HG03095 (cell line): ENCODE results near the gene AMBP.

Experiments used
- ATAC-seq: cut with Tn5 transposase; IDR thresholded peaks from one replicate; pipeline ENCODE4 v1.9.1; 2021; ENCODE audit warnings: moderate library complexity; ENCODE audit not compliant: unreplicated experiment

The AMBP gene

DNA sequence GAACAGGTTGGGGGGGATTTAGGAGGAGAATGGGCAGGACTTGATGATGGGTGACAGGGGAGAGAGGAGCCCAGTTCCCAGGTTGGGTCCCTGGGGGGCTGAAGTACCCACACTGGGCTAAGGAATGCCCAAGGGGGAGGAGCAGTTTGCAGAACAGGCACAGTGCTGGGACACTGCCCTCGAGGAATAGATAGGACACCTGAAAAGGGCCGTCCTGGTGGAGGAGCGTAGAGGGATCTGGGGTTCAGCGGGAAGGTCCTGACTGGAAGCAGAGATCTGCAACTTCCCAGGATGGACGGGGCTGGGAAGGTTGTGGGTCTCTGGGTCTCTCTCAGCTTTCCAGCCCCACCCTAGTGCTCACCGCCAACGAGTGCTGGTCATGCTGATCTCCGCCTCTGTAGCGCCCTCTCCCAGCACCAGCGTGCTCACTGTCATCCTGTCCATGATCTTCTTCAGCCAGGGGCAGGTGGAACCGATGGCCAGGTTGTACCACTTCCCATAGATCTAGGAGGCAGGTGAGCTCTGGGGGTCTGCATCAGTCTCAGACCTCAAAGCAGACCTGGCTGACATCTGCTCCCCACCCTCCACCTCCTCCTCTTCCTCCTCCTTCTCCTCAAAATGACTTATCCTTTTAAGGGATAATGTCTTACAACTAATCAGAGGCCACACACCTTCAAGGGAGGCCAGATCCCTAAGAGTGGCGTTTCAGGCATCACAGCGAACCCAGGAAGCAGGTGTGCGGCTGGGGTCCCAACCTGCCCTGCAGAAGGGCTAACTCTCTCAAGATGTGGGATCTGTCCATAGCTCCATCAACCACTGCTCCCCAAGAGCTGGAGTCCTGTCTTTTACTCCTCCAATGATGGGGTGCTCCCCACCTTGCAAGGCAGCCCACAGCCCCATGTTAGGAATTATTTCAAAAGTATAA is 1.6 kb downstream of the AMBP start:
- ATAC-seq, result no peak

DNA sequence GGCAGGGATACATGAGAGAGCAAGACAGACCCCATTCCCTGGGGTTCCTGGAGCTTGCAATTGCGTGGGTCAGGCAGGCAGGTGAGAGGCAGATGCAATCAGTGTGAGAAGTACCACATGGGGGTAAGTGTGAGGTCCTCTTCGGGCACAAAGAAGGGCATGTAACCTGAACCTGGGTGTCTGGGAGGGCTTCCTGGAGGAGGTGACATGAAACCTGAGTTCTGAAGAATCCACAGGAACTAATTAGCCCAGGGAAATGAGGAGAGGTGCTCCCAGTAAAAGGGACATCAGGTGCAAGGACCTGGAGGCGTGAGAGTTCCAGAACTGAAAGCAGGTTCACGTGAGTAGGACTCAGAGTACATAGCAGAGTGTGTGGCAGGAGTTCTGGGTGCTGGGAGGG is 2.5 kb downstream of the AMBP start:
- ATAC-seq, result no peak

DNA sequence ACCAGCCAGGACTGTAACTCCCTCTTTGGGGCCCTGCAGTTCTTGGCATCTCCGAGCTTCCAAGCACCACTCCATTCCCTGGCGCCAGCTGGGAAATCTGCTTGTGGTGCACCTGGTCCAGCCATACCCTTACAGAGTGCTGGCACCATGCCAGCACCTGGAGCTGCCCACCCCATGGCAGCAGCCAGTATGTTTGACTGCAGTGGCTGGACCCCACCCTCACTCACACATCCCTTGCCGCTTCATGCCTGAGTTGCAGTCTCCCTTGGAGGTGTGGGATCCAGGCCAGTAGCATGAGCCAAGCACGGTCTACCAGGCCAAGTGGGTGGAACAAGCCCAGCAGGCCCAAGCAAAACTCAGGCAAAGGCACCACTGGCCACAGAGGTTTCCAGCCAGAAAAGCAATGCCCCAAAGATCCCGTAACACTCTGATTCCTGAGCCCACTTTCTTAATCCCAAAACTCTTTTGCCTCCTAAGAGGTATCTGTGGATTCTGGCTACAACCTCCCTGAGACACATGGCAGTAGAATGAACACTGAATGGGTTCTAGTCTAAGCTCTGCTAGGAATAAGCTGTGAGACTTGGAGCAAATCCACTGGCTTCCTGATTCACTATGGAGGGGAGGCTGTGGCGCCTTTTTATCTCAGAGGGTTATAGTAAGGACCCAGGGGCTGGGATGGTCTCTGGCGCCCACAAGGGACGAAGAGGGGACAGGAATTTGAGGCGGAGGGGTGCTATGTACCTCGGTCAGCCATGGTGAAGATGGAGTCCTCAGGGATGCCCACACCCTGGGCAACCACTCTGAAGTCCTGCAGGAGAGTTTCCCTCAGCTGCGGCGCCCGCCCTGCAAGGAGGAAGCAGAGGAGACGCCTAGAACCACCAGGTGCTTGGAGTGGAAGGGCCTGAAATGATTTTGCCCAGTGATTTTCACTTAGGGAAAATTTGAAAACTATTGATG is 5.6 kb downstream of the AMBP start:
- no peak for ATAC-seq

DNA sequence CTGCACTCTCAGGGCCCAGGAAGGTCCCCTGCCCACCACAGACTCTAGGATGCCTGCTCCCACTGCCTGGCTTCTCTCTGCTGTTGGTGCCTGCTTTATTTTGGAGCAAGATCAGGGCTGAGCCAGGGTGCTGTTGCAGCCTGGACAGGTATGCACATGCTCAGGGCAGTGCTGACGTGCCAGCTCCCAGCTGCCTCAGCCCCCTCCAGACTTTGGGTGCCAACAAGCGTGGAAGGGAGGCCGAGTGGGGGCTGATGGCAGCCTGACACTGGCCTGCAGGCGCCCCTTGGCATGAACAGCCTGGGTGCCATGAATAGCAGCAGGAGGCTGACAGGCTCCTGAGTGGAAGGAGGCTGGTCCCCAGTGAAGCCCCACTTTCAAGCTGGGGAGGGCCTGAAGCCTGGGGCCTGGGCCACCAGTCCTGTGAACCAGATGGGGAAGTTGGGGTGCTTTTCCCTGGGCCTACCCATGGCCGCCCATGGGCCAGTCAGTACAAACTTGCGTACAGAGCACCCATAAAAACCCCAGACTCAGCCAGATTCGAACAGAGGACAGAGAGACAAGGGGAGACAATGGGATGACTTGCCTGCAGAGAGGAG is 6.8 kb downstream of the AMBP start:
- no peak for ATAC-seq

DNA sequence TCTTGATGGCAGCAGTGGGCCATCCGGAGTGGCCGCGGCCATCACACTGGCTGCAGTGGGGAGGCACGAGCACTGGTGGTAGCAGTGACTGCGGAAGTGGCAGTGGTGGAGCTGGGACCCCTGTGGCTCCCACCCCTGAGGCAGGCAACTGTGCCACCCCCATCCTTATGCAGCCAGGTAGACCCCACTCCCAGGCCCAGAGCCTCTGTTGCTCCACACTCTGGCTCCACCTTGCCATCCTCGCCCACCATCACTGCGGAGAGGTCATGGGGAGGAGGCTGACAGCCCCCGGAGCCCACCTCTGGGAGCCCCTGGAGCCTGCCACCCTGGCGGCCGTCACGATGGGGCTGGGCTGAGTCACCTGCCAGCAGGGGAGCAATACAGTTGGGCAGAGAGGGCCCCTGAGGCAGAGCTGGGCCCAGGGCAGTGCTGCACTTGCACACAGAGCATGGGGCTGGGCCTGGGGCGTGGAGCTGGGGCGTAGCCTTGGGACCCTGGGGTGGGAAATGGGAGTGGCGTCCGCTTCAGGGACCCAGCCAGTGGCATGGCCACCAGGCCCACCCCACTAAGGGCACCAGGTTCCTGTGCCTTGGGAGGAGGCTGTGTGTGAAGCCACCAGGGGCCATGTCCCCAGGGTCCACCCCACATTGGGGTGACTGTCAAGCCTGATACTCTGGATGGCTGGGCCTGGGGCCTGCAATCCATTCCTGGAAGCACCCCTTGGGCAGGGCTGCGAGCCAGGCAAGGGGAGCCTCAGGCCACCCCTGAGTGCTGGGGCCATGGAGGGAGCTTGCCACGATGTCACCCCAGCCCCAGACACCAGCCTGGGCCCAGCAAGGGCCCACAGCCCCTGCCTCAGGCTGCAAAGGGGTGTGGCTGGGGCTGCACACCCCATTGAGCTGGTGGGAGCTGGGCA is 7.7 kb downstream of the AMBP start:
- ATAC-seq, result no peak

DNA sequence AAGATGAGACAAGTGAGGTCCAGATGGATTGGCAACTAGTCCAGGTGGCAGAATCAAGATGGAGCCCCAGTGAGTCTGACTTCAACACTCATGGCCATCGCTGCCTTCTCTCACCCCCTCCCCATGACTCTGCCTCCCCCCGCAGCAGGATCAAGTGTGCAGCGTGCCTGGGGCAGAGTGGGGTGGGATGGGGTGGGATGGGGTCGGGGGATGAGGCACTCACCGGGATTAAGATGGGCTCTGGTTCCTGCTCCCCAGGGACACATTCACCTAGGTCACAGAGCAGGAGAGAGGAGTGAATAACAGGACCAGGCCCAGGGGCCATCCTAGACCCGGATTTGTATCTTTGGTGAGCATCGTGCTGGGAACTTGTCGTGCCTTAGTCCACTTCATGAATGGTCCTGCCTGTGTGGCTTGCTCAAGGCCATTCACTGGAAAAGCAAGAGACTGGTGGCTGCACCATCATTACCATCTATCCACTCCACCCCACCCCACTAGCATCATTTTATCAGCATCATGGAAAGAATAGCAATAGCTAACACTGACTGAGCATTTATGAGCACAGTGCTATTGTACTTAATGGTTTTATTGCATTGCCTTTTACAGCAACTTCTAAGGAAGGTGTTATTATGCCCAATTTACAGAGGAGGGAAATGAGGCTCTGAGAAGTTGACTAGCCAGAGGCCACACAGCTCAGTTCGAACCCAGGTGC is 8.5 kb downstream of the AMBP start:
- ATAC-seq, result no peak

DNA sequence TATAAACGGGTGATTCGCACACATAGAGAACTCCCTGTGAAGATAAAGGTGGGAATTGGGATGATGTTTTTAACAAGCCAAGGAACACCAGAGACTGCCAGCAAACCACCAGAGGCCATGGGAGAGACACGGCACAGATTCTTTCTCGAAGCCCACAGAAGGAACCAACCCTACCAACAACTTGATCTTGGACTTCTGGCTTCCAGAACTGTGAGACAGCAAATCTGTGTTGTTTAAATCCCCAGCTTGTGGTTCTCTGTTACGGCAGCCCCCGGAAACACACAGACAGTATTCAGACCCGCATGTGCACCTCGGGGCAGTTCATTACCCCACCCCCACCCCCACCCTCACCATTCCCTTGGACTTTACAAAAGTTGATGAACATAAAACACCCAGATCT is 12.8 kb downstream of the AMBP start:
- no peak for ATAC-seq

DNA sequence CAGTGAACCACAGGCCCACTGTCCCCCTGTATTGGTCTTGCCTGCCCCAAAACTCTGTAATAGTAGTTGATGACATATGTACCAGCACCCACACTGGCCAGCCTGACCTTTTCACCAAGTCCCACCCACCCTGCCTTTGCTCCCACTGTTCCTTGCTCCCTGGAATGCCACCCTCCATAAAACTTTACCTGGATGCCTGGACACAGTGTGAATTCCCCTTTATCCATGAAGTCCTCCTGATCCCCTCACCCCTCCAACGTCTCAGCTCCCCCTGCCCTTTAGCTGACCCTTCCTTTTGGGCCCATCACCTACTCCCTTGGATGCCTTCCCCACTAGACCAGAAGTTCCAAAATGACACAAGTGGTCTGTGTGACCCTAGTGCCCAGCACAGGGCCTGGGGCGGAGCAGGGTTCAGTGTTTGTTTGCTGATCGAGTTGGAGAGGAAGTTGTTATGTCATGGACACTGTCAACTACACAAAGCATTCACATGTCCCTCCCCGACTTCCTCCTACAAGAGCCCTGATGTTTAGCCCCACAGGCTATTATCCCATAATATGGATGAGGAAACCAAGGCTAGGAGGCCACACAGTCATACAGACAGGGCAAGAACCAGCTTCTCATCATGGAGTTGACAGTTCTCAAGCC is 16.1 kb downstream of the AMBP start:
- ATAC-seq, result no peak

DNA sequence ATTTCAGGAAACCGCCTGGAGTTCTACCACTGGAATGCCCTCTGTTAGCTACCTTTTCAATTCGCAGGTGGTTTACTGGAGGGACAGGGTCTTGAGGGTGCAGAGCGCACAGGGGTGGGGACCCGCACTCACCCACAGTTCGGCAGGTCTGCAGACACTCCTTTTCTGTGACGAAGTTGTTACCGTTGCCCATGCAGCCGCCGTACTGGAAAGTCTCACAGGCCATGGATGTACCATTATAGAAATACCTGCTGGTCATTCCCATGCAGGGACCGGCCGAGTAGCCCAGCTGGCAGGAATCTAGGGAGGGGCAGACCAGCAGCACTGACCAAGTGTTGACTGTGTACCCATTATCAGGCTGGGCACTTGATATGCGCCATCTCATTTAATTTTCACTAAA is 16.8 kb downstream of the AMBP start:
- no peak for ATAC-seq

DNA sequence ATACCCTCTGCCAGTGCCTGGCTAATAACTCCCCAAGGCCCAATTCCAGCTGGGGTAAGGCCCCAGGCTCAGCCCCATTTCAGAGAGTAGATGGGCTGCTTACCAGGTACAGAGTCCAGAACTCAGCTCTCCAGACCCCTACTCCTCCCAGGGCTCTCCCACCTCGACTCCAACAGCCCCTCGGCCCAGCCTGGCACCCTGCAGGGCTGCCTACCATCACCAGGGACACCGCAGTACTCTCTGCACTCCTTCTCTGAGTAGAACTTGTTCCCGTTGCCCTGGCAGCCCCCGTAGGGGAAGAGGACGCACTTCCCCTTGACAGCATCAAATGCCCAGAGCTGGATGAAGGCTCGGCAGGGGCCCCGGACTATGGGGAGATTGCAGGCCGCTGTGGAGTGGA is 17.4 kb downstream of the AMBP start:
- no peak for ATAC-seq

DNA sequence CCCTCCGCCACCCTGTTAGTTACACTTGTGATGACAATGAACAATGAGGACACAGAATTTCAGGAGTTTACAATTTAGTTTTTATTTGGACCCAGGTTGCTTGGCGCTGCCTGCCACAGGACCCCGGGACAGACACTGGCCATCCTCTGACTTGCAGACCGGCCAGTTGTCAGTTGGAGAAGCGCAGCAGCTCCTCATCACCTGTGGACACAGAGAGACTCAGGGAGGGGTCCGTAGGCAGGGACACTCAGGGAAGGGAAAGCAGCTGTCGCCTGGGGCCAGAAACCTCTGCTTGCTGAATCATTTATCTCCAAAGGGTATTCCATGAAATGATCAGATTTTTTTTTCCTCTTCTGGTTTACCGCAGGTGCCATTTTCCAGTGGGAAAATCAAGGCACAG is 18.0 kb downstream of the AMBP start:
- no peak for ATAC-seq

DNA sequence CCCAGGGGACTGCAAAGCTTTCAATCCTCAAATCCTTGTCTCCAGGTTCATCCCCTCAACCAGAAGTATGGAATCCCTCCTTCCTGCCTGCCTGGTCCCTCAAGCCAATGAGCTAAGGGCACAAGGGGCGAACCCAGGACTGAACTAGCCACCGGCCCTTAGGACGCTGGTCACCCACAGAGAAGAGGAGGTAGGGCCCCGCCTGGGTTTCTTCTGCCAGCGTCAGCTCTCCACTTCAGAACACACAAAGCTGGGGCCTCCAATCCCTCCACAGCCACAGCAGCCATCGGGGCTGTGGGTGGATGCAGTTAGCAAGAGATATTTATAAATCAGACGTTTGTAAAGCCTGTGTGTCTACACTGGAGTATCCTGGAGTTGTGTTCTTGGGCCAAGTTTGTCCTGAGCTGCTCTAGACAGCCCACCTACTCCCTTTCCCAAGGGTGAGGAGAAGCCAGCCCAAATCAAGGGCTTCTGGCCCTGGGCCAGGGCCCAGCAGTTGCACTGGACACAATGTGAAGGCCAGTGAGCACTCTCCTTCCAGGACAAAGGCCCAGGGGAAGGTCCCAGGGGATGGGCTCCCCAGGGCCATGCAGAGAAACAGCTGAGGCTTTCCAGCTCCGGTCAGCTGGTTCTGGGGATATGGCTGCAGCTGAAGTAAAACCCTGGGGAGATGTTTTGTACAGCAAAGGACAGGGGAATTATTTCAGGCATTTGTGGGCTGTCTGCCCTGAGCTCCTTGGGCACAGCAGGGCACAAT is 18.9 kb downstream of the AMBP start:
- ATAC-seq, result no peak

DNA sequence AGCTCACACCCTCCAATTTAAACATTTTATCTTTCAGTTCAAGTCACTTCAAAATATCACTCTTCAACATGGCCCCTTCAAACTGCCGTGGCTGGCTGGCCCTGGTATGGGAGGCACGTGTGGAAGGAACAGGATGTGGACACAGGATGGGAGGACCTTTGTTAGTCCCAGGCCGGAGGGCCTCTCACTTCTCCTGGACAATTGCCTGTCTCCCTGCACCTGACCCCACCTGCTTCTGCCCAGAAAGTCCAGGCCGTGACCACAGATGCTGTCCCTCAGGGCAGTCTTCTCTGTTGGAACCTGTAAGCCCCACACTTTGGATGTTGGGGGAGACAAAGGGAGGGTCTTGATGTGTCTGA is 19.4 kb downstream of the AMBP start:
- ATAC-seq, result no peak

DNA sequence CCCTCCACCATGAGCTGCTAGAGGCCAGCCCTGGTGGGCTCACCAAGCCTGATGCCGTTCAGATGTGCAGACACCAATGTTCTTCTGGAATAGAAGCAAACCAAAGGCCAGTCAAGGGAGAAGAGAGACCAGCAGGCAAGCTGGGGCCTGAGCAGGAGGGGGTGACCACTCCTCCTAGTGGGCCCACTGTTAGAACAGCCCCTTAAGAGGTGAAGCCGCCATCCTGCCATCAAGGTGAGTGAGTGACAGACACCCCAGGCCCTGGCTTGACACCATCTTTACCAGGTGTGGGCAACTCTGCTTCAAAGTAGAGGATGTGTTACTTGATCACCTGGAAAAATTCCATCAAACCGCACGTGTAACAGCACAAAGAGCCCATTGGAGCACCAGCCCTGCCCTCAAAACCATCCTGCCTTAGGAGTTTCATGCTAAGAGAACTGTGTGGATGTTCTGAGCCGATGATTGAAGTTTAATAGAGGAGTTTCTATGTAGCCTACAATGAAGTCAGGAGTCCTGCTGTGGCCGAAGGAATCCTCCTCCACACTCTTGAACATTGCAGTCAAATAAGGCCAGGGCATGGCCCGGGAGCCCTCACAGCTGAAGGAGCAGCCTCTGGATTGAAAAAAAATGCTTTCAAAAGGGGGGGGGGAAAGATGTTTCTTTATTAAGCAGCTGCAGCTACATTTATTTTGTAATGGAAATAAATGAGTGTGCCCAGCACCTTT is 20.8 kb downstream of the AMBP start:
- ATAC-seq, result no peak

DNA sequence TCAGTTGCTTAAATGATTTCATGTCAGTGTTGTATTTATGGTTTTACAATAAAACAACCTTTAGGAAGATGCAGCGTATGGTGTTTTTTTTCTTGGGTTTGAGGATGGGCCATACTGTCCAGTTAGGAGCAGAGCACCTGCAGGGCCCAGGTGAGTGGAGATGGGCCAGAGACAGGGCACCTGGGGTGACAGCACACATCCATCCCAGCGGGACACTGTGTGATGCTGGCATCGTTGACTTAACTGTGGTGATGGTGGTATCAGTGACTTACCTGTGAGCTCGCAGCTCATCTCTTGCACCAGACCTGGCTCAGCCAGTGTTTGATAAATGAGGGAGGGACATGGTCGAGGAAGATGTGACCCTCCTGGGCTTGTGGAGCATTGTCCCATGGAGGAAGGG is 21.6 kb downstream of the AMBP start:
- no peak for ATAC-seq

DNA sequence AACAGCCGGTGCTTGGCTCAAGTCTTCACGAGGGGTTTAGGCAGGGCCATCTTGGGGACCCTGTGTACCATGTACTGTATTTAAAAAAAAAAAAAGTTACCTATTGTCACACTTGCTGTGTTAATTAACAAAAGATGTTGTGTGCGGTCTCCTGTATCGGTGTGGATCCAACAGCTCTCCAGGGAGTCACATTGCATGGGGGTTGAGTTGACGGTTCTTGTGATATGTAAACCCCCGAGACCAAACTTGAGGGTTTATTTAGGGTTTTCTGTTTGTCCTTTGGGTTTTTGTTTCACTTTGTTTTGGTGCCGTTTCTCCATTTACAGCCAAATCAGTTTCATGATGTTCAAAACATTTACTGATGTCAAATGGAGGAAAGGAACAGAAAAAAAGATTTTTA is 22.2 kb downstream of the AMBP start:
- no peak for ATAC-seq

DNA sequence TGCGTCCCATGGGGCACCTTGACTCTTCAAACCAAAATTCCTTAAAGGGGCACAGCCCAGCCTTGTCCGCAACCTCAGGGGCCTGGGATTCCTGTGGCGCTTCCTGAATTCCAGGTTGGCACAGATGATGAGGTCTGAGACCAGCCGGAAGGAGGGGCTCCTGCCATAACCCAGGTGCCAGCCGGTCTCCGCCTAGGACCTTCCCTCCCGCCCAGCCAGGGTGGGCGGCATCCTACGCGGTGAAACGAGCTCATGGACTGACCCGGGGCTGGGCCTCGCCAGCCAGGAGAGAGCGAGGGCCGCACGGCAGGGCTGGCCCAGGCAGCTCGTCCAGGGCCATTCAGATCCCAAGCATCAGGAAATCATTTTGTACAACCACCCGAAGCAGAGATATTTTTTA is 23.0 kb downstream of the AMBP start:
- no peak for ATAC-seq

DNA sequence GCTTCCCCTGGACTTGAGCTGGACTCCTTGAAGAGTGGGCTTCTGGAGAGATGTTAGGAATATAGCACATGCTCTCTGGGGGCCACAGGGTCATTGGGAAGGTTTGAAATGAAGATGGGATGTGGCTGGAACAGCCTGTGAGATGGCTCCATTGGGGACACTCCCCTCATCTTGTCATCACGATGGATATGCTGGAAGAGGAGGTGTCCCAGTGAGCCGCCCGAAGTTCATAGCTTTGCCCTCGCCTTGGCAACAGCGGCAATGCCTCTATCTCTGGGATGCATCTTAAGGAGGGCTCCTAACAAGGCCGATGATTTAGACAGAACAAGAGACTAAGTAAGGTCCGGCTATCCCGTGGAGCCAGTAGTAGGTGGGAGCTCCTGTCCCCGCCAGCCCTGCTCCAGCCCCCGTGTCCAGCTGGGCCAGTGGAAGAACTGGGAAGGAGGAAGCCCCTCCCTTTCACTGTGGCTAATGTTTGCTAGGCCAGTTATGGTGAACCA is 23.9 kb downstream of the AMBP start:
- ATAC-seq, result no peak
